Type B pancreatic cell (in vitro differentiated cells): ENCODE measurements around the gene SLC7A7. TPM values are rescaled to one million over a fixed set of nuclear protein-coding genes. Genes with fewer than 3 reads are reported as not detected.
"Not testable (repeated sequence)": the region's sequence is repeated elsewhere in the genome, so short reads cannot be mapped to it uniquely, and the experiment has no call there.

Experiments used
- DNase-seq: peaks from one replicate; pipeline ENCODE4 v3.0.0; 2021; ENCODE audit warnings: mixed read lengths; ENCODE audit not compliant: unreplicated experiment; ENCODE audit errors: extremely low spot score
- H3K27ac Mint-ChIP-seq: 2 replicates; pipeline ENCODE4 v1.8.0; 2021; ENCODE audit warnings: mild to moderate bottlenecking, mixed read lengths
- H3K27me3 Mint-ChIP-seq: 2 replicates; pipeline ENCODE4 v1.8.0; 2021; ENCODE audit warnings: mixed read lengths
- H3K36me3 Mint-ChIP-seq: 2 replicates; pipeline ENCODE4 v1.8.0; 2021; ENCODE audit warnings: mixed read lengths
- H3K4me1 Mint-ChIP-seq: one replicate; pipeline ENCODE4 v1.8.0; 2021; ENCODE audit warnings: mixed read lengths; ENCODE audit not compliant: unreplicated experiment
- H3K4me3 Mint-ChIP-seq: 2 replicates; pipeline ENCODE4 v1.8.0; 2021; ENCODE audit warnings: mild to moderate bottlenecking, mixed read lengths
- H3K9me3 Mint-ChIP-seq: 2 replicates; pipeline ENCODE4 v1.8.0; 2021; ENCODE audit warnings: mixed read lengths
- CTCF ChIP-seq: fragments of 200-600 bp; sonication (generic); conservative IDR thresholded peaks from 2 replicates; pipeline ENCODE4 v1.5.0; 2021; ENCODE audit warnings: antibody characterized with exemption, mild to moderate bottlenecking
- total RNA-seq: library from RNA; stranded (reverse); gene quantifications from 2 replicates; pipeline ENCODE4 v1.2.1, GENCODE V29; 2021; ENCODE audit warnings: low replicate concordance

The SLC7A7 gene
- total RNA-seq, 1 donor from 2014 or later: 9.7 TPM

- Mint-ChIP-seq H3K27ac (peak overlapping the region; percentile 46), H3K4me1 (peaks cover 10% of the 10 kb centered on the region), H3K4me3 (no peak overlapping the region), H3K27me3 (no peaks in the 10 kb centered on the region), H3K9me3 (no peaks in the 10 kb centered on the region), H3K36me3 (peaks cover under 1% of the 10 kb centered on the region)
- no peak for TF ChIP-seq CTCF
- DNase-seq: no peak
These were observed 35.0 kb downstream of the SLC7A7 start for GRCh38 chr14:22780105-22780679.

GRCh38 chr14:22778084-22778483 is 37.2 kb downstream of the SLC7A7 start:
- Mint-ChIP-seq H3K27ac (no peak overlapping the region), H3K27me3 (no peaks in the 10 kb centered on the region), H3K4me3 (no peak overlapping the region), H3K36me3 (peaks cover 7% of the 10 kb centered on the region), H3K9me3 (no peaks in the 10 kb centered on the region), H3K4me1 (peaks cover 10% of the 10 kb centered on the region)
- TF ChIP-seq CTCF: no peak
- no peak for DNase-seq

- not testable (repeated sequence) for DNase-seq, H3K27ac Mint-ChIP-seq, H3K36me3 Mint-ChIP-seq
These were observed 38.4 kb downstream of the SLC7A7 start for GRCh38 chr14:22776849-22777248.

GRCh38 chr14:22776215-22776614 is 39.0 kb downstream of the SLC7A7 start:
- H3K9me3 Mint-ChIP-seq: no peaks in the 10 kb centered on the region
- H3K36me3 Mint-ChIP-seq: peaks cover 14% of the 10 kb centered on the region
- H3K27ac Mint-ChIP-seq: no peak overlapping the region
- H3K4me3 Mint-ChIP-seq: no peak overlapping the region
- no peaks in the 10 kb centered on the region for H3K27me3 Mint-ChIP-seq
- no peak for DNase-seq
- TF ChIP-seq CTCF: no peak
- H3K4me1 Mint-ChIP-seq: peaks cover 5% of the 10 kb centered on the region

More at GRCh38 chr14:22776849-22777248, 38.4 kb downstream of the SLC7A7 start:
- peaks cover 10% of the 10 kb centered on the region for H3K4me1 Mint-ChIP-seq
- not testable (repeated sequence) for H3K27me3 Mint-ChIP-seq, H3K9me3 Mint-ChIP-seq, H3K4me3 Mint-ChIP-seq

- Mint-ChIP-seq H3K27ac (no peak overlapping the region), H3K36me3 (peaks cover 25% of the 10 kb centered on the region), H3K27me3 (no peaks in the 10 kb centered on the region), H3K4me3 (no peak overlapping the region), H3K4me1 (no peaks in the 10 kb centered on the region), H3K9me3 (no peaks in the 10 kb centered on the region)
- TF ChIP-seq CTCF: no peak
- no peak for DNase-seq
These were observed 41.1 kb downstream of the SLC7A7 start for GRCh38 chr14:22774011-22774706.

- H3K27me3 Mint-ChIP-seq: no peaks in the 10 kb centered on the region
- no peak for DNase-seq
These were observed 41.8 kb downstream of the SLC7A7 start for GRCh38 chr14:22773162-22774010.

More at GRCh38 chr14:22773162-22774010, 41.8 kb downstream of the SLC7A7 start:
- TF ChIP-seq CTCF: no peak
- peaks cover 28% of the 10 kb centered on the region for H3K36me3 Mint-ChIP-seq
- no peak overlapping the region for H3K4me3 Mint-ChIP-seq
- H3K27ac Mint-ChIP-seq: no peak overlapping the region
- H3K9me3 Mint-ChIP-seq: no peaks in the 10 kb centered on the region
- no peaks in the 10 kb centered on the region for H3K4me1 Mint-ChIP-seq
